HL-60 (cell line): ENCODE data around the gene ATP1B1.

Experiments
- POLR2AphosphoS5 ChIP-seq: IDR thresholded peaks from 2 replicates; pipeline ENCODE4 v1.6.1; 2012; ENCODE audit warnings: low read depth
- SPI1 ChIP-seq: IDR thresholded peaks from 2 replicates; pipeline ENCODE4 v1.6.1; 2012; ENCODE audit warnings: low read depth, mild to moderate bottlenecking, borderline replicate concordance
- TF ChIP-seq, protein P1 (sequence below): IDR thresholded peaks from one replicate; pipeline ENCODE4 v1.5.1; 2011; ENCODE audit warnings: low read length, control low read depth, inconsistent platforms; ENCODE audit not compliant: insufficient read depth
- TF ChIP-seq, protein P2 (sequence below): IDR thresholded peaks from 2 replicates; pipeline ENCODE4 v1.6.1; 2012; ENCODE audit warnings: low read depth; ENCODE audit not compliant: insufficient replicate concordance

DNA sequence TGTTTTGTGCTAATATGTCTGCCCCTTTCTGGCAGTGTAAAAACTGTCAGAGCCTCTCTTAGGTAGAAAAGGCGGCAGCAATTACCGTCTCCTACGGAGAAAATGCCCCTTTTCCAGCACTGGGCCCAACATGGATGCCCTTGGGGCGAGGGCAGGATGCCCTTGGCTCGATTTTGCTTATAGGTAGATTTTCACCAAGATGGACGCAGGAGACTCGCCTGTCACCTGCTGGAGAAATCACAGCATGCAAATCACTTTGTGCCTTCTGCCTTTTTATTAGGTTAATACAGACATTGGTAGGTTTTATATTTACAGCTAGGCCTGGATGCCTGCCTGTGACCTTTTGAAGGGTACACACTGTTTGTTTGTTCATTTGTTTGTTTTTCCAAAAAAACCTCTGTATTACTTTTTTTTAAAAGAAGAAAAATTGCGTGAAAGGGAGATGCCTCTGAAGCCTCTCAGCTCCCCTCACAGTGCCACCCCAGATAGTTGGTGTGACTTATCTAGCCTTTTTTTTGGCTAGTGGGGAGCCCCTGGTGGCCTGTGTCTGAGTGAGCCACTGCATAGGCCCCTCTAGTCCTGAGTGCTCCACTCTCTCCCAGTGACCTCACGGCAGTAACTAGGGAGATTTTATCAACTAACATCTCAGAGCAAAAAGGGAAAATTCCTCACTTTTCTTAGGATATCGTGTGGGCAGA is 2.5 kb downstream of the ATP1B1 start:
- TF ChIP-seq, protein P1, sequence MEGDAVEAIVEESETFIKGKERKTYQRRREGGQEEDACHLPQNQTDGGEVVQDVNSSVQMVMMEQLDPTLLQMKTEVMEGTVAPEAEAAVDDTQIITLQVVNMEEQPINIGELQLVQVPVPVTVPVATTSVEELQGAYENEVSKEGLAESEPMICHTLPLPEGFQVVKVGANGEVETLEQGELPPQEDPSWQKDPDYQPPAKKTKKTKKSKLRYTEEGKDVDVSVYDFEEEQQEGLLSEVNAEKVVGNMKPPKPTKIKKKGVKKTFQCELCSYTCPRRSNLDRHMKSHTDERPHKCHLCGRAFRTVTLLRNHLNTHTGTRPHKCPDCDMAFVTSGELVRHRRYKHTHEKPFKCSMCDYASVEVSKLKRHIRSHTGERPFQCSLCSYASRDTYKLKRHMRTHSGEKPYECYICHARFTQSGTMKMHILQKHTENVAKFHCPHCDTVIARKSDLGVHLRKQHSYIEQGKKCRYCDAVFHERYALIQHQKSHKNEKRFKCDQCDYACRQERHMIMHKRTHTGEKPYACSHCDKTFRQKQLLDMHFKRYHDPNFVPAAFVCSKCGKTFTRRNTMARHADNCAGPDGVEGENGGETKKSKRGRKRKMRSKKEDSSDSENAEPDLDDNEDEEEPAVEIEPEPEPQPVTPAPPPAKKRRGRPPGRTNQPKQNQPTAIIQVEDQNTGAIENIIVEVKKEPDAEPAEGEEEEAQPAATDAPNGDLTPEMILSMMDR = no peak
- TF ChIP-seq POLR2AphosphoS5 (no peak), SPI1 (no peak)
- TF ChIP-seq, protein P2, sequence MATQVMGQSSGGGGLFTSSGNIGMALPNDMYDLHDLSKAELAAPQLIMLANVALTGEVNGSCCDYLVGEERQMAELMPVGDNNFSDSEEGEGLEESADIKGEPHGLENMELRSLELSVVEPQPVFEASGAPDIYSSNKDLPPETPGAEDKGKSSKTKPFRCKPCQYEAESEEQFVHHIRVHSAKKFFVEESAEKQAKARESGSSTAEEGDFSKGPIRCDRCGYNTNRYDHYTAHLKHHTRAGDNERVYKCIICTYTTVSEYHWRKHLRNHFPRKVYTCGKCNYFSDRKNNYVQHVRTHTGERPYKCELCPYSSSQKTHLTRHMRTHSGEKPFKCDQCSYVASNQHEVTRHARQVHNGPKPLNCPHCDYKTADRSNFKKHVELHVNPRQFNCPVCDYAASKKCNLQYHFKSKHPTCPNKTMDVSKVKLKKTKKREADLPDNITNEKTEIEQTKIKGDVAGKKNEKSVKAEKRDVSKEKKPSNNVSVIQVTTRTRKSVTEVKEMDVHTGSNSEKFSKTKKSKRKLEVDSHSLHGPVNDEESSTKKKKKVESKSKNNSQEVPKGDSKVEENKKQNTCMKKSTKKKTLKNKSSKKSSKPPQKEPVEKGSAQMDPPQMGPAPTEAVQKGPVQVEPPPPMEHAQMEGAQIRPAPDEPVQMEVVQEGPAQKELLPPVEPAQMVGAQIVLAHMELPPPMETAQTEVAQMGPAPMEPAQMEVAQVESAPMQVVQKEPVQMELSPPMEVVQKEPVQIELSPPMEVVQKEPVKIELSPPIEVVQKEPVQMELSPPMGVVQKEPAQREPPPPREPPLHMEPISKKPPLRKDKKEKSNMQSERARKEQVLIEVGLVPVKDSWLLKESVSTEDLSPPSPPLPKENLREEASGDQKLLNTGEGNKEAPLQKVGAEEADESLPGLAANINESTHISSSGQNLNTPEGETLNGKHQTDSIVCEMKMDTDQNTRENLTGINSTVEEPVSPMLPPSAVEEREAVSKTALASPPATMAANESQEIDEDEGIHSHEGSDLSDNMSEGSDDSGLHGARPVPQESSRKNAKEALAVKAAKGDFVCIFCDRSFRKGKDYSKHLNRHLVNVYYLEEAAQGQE = no peak
